GM19099 (cell line): ENCODE results near the gene SUGP1.

ENCODE experiments used
- POLR2A ChIP-seq: IDR thresholded peaks from 3 replicates; pipeline ENCODE4 v1.6.1; 2011; ENCODE audit warnings: low read depth; ENCODE audit not compliant: insufficient read length; ENCODE audit errors: extremely low read depth

SUGP1 gene

DNA sequence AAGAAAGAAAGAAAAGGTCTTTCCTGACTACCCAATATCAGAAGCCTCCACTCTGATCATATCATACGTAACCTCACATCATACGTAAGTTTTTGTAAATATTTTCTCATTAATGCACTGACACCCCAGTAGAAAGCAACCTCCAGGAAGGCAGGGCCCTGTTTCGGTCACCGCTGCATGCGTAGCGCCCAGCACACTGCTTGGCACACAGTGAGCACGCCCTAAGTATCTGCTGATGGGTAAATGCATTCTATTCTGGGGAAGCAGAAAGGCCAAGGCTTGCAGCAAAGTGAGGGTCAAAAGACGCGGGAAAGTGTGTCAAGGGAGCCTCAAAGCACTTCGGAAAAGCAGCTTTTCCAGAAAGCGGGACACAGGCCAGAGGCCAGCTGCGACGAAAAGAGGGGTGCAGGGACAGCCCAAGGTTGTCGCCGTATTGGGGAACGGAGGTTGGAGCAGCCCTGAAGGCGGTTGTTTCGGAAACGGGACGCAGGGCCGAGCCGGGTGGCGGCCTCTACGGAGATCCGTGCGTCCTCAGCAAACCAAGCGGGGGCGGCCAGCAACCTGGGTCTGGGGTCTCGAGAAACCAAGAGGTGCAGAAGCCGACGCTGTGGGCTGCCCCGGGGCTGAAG is 463 bp downstream of the SUGP1 start:
- no peak for TF ChIP-seq POLR2A

- no peak for TF ChIP-seq POLR2A
Measured at GRCh38 chr19:19316082-19316481, 4.2 kb downstream of the SUGP1 start.

- no peak for TF ChIP-seq POLR2A
Measured at GRCh38 chr19:19315444-19315843, 4.9 kb downstream of the SUGP1 start.

DNA sequence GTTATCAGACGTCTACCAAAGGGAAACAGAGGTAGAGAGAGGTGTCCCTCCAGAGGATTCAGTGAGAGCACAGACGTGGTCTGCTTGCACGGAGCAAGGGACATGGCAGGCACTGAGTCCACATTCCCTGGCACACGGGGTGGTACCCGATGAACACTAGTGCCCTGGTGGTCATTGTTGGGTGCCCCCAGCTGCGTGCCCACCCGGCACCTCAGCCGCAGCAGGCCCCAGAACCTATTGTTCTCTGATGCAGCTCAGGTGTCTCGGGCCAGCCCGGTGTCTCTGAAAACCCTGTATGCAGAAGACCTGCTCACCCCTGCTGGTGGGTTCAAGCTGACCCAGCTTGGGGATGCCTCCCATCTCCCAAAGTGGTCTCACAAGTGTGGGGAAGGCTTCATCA is 11.9 kb downstream of the SUGP1 start:
- no peak for TF ChIP-seq POLR2A

GRCh38 chr19:19306191-19306590 is 14.1 kb downstream of the SUGP1 start:
- TF ChIP-seq POLR2A = no peak

DNA sequence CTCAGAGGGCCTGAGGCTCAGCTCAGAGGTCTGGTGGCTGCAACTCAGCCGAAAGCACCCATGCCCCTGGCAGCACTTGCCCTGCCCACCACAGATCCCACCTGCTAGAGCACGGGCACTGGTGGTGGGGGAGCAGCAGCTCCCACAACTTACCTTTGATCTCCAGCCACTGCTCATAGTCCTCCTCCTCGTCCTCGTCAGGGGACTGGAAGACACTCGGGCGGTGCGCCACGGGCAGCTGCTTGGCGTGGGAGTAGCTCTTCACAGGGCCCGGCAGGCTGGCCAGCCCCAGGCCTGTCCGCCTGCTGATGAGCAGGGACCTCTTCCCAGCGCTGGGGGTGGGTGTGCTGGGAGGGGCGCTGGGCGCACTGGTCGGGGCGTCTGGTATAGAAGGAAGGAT is 14.6 kb downstream of the SUGP1 start:
- no peak for TF ChIP-seq POLR2A

DNA sequence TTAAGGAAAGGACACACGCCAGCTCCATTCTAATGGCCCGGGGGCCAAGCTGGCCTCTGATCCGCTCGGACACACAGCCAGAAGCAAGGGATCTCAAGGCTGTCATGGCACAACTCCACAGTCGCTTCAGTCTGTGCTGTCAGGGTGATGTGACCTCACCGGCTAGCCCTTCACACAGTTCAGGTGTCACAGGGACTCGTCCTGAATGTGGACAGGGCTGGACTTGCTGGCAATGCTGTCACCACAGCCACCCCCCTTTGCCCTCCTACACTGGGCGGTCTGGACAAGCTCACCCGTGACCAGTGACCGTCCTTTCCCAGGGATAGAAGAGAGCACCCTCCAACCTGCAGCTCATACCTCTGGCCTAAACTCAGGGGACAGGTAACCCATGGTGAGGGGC is 15.2 kb downstream of the SUGP1 start:
- no peak for TF ChIP-seq POLR2A

DNA sequence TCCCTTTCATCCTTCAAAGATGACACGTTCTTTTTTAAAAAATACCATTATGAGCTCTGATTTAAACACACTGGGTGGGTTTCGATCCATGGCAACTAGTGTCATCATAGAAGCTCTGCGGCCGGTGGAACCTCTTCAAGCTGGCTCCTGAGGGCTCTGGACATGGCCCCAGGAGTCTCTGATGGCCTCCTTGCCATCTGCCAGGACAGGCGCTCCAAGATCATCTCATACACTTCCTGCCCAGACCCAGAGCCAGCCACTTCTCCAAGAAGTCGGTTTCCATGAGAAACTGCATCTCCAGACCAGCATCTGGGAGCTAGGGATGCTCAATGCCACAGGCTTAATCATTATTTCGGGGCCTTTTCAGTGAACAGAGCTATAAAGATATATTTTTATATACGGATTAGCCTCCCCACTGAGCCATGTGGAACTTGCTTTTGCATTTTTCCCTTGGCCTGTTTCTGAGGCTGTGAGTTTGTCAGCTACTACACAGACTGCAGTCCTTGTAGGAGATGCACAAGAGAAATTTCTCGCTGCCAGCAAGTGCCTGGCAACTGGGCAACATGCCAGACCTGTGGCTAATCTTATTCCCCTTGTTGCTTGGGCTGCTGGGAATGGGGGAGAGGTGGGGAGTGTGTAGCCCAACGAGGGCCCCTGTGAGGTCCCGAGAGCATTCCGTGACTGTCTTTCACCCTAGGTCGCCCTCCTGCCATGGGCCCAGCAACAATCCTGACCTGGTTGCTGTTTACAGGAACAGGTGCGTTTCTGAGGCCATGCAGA is 15.9 kb downstream of the SUGP1 start:
- TF ChIP-seq POLR2A = no peak

GRCh38 chr19:19303411-19303810 is 16.9 kb downstream of the SUGP1 start:
- TF ChIP-seq POLR2A = no peak

- TF ChIP-seq POLR2A = no peak
Measured at GRCh38 chr19:19300613-19301012, 19.7 kb downstream of the SUGP1 start.

DNA sequence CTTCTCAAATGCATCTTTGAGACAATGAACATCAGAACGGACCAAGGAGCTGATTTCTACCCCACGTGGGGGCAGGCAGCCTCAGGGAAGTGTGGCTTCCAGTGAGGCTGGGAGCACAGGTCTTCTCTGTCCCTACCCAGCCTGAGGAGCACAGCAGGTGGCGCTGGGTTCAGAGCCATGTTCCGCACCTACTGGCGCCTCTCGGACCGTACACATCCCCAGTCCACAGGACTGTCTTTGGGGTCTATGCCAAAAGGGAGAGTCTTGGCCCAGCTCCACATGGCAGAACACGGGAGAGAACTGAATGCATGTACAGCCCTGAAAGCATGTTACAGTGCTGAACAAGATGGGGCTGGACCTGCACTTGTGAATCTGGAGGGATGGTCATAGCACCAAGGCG is 22.6 kb downstream of the SUGP1 start:
- no peak for TF ChIP-seq POLR2A

DNA sequence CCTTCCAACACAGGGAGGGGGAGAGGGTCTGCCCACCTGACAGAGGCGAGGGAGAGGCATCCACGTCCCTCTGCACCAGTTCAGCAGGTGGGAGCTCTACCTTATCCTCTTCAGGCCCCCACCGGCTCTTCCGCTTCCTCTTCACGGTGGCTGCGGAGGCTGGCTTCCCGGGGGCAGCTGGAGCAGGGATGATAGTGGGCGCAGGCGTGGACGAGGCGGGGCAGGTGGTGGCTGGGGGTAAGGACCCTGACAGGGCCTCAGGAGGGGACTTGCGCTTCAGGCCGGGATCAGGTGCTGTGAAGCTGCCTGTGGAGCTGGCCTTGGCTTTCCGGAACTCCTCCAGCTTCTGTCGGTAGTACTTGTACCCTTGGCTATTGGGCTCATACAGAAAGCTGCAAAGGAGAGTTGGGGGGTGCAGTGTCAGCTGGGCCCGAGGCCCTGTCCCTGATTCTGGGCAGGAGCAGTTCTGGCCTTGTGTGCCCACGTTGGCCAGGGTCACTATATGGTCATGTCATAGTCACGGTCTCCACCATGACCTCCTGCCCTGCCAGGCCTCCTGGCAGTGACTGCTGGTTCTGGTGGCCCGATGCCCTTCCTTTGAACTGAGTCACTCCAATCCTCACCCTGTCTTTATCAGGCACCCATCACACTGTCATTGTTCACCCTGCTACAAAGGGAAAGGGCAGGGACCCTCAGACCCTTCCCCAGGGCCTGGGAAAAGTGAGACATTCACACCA is 23.2 kb downstream of the SUGP1 start:
- no peak for TF ChIP-seq POLR2A

DNA sequence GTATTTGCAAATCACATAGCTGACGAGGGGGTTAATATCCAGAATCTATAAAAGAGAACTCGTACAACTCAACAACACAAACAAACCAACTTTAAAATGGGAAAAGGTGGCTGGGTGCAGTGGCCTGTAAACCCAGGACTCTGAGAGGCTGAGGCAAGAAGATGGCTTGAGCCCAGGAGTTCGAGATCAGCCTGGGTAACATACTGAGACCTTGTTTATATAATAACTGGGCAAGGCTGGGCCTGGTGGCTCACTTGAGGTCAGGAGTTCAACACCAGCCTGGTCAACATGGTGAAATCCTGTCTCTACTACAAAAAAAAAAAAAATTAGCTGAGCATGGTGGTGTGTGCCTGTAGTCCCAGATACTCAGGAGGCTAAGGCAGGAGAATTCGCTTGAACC is 25.4 kb downstream of the SUGP1 start:
- no peak for TF ChIP-seq POLR2A

DNA sequence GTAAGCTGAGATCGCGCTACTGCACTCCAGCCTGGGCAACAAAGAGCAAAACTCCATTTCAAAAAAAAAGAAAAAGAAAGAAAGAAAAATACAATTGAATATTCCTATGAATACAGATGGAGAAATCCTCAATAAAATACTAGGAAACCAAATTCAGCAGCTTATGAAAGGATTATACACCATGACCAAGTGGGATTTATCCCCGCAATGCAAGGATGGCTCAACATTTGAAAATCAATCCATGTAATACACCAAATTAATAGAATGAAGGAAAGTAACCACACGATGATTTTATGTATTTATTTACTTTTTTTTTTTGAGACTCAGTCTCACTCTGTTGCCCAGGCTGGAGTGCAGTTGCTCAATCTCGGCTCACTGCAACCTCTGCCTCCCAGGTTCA is 27.7 kb downstream of the SUGP1 start:
- TF ChIP-seq POLR2A = no peak

- no peak for TF ChIP-seq POLR2A
Measured at GRCh38 chr19:19285686-19286085, 34.6 kb downstream of the SUGP1 start.

- no peak for TF ChIP-seq POLR2A
Measured at GRCh38 chr19:19280561-19280960, 39.7 kb downstream of the SUGP1 start.
